HG03064 (cell line): ENCODE data around the gene CHD8.
"Not testable (repeated sequence)": the region's sequence is repeated elsewhere in the genome, so short reads cannot be mapped to it uniquely, and the experiment has no call there.

Experiments
- ATAC-seq: cut with Tn5 transposase; IDR thresholded peaks from one replicate; pipeline ENCODE4 v1.9.1; 2021; ENCODE audit warnings: low read depth; ENCODE audit not compliant: unreplicated experiment

Gene CHD8

GRCh38 chr14:21379338-21379737 is 76.6 kb downstream of the CHD8 start:
- no peak for ATAC-seq

- no peak for ATAC-seq
Measured at GRCh38 chr14:21373980-21374379, 81.9 kb downstream of the CHD8 start.

DNA sequence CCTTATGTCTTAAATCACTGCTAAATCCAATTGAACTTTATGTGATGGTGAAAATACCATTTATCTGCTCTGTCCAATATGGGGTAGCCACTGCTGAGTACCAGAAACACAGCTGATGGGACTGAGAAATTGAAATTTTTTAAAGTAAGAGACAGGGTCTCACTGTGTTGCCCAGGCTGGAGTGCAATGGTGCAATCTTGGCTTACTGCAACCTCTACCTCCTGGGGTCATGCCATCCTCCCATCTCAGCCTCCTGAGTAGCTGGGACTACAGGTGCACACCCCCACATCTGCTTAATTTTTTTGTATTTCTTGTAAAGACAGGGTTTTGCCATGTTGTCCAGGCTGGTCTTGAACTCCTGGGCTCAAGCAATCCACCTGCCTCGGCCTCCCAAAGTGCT is 83.1 kb downstream of the CHD8 start:
- not testable (repeated sequence) for ATAC-seq

- ATAC-seq: no peak
Measured at GRCh38 chr14:21369949-21370679, 85.8 kb downstream of the CHD8 start.

GRCh38 chr14:21367582-21368144 is 88.3 kb downstream of the CHD8 start:
- ATAC-seq: no peak

- ATAC-seq: no peak
Measured at GRCh38 chr14:21356511-21356910, 99.4 kb downstream of the CHD8 start.

GRCh38 chr14:21352587-21352986 is 103.3 kb downstream of the CHD8 start:
- no peak for ATAC-seq

DNA sequence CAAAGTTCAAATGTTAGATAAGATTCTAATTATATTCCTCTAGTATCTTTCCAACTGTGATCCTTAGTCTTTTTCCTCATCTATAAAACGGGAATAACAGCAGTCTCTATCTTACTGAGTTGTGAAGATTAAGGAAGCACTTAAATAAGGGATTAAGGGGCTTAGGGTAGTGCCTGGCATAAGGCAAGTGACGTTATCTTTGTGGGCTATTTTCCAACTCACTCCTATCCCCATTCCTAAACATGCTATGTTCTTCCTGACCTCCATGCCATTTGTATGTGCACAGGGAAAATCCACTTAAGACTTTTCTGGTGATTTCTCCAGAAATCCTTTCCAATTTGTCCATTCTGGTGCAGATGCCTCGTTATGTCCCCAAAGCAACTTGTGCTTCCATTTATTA is 105.4 kb downstream of the CHD8 start:
- ATAC-seq: no peak

- no peak for ATAC-seq
Measured at GRCh38 chr14:21347201-21347600, 108.7 kb downstream of the CHD8 start.

DNA sequence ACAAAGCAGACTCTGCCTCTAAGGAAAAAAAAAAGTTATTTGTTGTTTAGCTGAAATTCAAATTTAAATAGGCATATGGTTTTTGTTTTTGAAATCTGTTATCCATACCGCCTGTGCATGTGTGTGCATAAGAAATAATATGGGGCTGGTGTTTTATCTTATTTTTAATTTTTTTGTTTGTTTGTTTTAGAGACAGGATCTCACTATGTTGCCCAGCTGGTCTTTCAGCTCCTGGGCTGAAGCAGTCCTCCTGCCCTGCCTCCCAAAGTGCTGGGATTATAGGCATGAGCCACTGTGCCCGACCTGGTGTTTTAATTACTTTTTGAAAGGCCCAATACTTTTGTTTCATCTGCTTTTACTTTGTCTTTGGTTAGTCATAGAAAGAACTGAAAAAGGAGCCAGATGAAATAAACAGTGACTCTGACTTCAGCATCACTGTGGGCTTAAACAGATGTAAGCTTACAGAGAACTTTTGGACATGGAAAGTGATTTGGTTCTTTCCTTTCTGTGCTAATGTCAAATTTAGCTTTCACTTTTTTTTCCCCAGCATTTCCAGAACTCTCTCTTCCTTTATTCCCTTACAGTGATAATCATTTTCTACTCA is 109.3 kb downstream of the CHD8 start:
- no peak for ATAC-seq

- no peak for ATAC-seq
Measured at GRCh38 chr14:21343035-21343794, 112.7 kb downstream of the CHD8 start.
